ENCODE measurements around the gene SV2B. TPM values are rescaled to one million over a fixed set of nuclear protein-coding genes. Genes with fewer than 3 reads are reported as not detected.

SV2B gene
- total and polyA plus RNA-seq, 2 experiments from 2014 or later: 0.06 to 0.76 TPM

DNA sequence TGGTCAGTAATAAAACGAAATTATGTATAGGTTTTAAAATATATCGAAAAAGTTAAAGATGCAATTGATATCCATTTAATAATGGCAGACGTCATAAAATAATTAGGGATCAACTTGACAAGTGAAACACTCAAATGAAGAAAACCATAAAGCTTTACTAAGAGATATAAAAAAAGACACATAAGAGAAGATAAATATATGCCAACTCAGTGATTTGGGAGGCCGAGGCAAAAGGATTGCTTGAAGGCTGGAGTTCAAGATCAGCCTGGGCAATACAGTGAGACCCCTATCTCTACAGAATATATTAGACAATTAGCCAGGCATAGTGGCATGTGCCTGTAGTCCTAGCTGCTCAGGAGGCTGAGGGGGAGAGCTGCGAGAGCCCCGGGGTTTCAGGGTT, 190.5 kb downstream of the SV2B start (continued):
- TF ChIP-seq, protein P1, sequence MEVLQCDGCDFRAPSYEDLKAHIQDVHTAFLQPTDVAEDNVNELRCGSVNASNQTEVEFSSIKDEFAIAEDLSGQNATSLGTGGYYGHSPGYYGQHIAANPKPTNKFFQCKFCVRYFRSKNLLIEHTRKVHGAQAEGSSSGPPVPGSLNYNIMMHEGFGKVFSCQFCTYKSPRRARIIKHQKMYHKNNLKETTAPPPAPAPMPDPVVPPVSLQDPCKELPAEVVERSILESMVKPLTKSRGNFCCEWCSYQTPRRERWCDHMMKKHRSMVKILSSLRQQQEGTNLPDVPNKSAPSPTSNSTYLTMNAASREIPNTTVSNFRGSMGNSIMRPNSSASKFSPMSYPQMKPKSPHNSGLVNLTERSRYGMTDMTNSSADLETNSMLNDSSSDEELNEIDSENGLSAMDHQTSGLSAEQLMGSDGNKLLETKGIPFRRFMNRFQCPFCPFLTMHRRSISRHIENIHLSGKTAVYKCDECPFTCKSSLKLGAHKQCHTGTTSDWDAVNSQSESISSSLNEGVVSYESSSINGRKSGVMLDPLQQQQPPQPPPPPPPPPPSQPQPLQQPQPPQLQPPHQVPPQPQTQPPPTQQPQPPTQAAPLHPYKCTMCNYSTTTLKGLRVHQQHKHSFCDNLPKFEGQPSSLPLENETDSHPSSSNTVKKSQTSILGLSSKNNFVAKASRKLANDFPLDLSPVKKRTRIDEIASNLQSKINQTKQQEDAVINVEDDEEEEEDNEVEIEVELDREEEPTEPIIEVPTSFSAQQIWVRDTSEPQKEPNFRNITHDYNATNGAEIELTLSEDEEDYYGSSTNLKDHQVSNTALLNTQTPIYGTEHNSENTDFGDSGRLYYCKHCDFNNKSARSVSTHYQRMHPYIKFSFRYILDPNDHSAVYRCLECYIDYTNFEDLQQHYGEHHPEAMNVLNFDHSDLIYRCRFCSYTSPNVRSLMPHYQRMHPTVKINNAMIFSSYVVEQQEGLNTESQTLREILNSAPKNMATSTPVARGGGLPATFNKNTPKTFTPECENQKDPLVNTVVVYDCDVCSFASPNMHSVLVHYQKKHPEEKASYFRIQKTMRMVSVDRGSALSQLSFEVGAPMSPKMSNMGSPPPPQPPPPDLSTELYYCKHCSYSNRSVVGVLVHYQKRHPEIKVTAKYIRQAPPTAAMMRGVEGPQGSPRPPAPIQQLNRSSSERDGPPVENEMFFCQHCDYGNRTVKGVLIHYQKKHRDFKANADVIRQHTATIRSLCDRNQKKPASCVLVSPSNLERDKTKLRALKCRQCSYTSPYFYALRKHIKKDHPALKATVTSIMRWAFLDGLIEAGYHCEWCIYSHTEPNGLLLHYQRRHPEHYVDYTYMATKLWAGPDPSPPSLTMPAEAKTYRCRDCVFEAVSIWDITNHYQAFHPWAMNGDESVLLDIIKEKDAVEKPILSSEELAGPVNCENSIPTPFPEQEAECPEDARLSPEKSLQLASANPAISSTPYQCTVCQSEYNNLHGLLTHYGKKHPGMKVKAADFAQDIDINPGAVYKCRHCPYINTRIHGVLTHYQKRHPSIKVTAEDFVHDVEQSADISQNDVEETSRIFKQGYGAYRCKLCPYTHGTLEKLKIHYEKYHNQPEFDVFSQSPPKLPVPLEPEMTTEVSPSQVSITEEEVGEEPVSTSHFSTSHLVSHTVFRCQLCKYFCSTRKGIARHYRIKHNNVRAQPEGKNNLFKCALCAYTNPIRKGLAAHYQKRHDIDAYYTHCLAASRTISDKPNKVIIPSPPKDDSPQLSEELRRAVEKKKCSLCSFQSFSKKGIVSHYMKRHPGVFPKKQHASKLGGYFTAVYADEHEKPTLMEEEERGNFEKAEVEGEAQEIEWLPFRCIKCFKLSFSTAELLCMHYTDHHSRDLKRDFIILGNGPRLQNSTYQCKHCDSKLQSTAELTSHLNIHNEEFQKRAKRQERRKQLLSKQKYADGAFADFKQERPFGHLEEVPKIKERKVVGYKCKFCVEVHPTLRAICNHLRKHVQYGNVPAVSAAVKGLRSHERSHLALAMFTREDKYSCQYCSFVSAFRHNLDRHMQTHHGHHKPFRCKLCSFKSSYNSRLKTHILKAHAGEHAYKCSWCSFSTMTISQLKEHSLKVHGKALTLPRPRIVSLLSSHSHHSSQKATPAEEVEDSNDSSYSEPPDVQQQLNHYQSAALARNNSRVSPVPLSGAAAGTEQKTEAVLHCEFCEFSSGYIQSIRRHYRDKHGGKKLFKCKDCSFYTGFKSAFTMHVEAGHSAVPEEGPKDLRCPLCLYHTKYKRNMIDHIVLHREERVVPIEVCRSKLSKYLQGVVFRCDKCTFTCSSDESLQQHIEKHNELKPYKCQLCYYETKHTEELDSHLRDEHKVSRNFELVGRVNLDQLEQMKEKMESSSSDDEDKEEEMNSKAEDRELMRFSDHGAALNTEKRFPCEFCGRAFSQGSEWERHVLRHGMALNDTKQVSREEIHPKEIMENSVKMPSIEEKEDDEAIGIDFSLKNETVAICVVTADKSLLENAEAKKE (CRISPR knock-in tag; IDR thresholded peaks at IDR 0.05): no peak
- TF ChIP-seq NANOG (IDR thresholded peaks at IDR 0.05; ENCODE audit: borderline replicate concordance): no peak
- TF ChIP-seq, protein P2, sequence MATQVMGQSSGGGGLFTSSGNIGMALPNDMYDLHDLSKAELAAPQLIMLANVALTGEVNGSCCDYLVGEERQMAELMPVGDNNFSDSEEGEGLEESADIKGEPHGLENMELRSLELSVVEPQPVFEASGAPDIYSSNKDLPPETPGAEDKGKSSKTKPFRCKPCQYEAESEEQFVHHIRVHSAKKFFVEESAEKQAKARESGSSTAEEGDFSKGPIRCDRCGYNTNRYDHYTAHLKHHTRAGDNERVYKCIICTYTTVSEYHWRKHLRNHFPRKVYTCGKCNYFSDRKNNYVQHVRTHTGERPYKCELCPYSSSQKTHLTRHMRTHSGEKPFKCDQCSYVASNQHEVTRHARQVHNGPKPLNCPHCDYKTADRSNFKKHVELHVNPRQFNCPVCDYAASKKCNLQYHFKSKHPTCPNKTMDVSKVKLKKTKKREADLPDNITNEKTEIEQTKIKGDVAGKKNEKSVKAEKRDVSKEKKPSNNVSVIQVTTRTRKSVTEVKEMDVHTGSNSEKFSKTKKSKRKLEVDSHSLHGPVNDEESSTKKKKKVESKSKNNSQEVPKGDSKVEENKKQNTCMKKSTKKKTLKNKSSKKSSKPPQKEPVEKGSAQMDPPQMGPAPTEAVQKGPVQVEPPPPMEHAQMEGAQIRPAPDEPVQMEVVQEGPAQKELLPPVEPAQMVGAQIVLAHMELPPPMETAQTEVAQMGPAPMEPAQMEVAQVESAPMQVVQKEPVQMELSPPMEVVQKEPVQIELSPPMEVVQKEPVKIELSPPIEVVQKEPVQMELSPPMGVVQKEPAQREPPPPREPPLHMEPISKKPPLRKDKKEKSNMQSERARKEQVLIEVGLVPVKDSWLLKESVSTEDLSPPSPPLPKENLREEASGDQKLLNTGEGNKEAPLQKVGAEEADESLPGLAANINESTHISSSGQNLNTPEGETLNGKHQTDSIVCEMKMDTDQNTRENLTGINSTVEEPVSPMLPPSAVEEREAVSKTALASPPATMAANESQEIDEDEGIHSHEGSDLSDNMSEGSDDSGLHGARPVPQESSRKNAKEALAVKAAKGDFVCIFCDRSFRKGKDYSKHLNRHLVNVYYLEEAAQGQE (IDR thresholded peaks at IDR 0.05; ENCODE audit: unreplicated experiment): no peak
- TF ChIP-seq ZNF331 (CRISPR knock-in tag; IDR thresholded peaks at IDR 0.05; ENCODE audit: low read depth): no peak
- TF ChIP-seq CREB1 (CRISPR knock-in tag; IDR thresholded peaks at IDR 0.05; ENCODE audit: low read depth): no peak
- no peak for TF ChIP-seq EZH2 (IDR thresholded peaks at IDR 0.05; ENCODE audit: low read depth, unreplicated experiment)
- no peak for TF ChIP-seq EZH2phosphoT487 (IDR thresholded peaks at IDR 0.05; ENCODE audit: unreplicated experiment)
